HEK293 (cell line): ENCODE measurements around the gene STXBP5L.

Source experiments
- CTCF ChIA-PET: fragments of 350-600 bp; formaldehyde crosslinking; extraction: SDS; loops from one replicate; lab custom pipeline; 2021; ENCODE audit warnings: antibody characterized with exemption; lab: Yijun Ruan, JAX
- POLR2A ChIA-PET: fragments of 300-600 bp; formaldehyde crosslinking; extraction: SDS; loops from one replicate; lab custom pipeline; 2020; ENCODE audit warnings: antibody characterized with exemption, inconsistent platforms; lab: Yijun Ruan, JAX
- H3K27ac ChIP-seq: fragments of 200-500 bp; sonication (Bioruptor generic); 2 replicates; pipeline ENCODE4 v1.5.1; 2014; ENCODE audit warnings: low read depth, low read length, control low read depth, inconsistent platforms; ENCODE audit errors: extremely low read depth
- H3K36me3 ChIP-seq, 2 experiments: fragments of 200-500 bp in 1 of 2; sonication (Bioruptor generic) in 1 of 2; 1 replicate in 1 of 2; 2 replicates in 1 of 2; pipeline ENCODE4 v1.5.1; 2014 to 2017; ENCODE audit warnings: inconsistent platforms in 2 of 2, low read length in 2 of 2; ENCODE audit not compliant: control insufficient read depth in 2 of 2, insufficient read depth in 1 of 2
- H3K4me1 ChIP-seq: fragments of 200-500 bp; sonication (Bioruptor generic); 2 replicates; pipeline ENCODE4 v1.5.1; 2014; ENCODE audit warnings: mild to moderate bottlenecking, low read length, inconsistent platforms; ENCODE audit not compliant: control insufficient read depth, insufficient read depth
- H3K4me3 ChIP-seq: 2 replicates; pipeline ENCODE4 v1.5.1; 2011; ENCODE audit warnings: low read depth, mild to moderate bottlenecking, control low read depth, low read length, moderate library complexity
- H3K9me3 ChIP-seq: fragments of 200-500 bp; sonication (Bioruptor generic); 2 replicates; pipeline ENCODE4 v1.5.1; 2014; ENCODE audit warnings: low read depth, low read length, inconsistent platforms; ENCODE audit not compliant: control insufficient read depth, insufficient read depth
- KLF1 ChIP-seq: fragments of 450-650 bp; formaldehyde crosslinking; IDR thresholded peaks from 2 replicates; pipeline ENCODE4 v1.5.1; 2016; ENCODE audit warnings: missing biosample characterization, missing genetic modification characterization
- OSR2 ChIP-seq: fragments of 450-650 bp; formaldehyde crosslinking; IDR thresholded peaks from 2 replicates; pipeline ENCODE4 v1.5.1; 2016; ENCODE audit warnings: missing biosample characterization, missing genetic modification characterization
- PRDM10 ChIP-seq: fragments of 450-650 bp; formaldehyde crosslinking; IDR thresholded peaks from 2 replicates; pipeline ENCODE4 v1.5.1; 2016; ENCODE audit warnings: missing biosample characterization, missing genetic modification characterization
- RBAK ChIP-seq: fragments of 450-650 bp; formaldehyde crosslinking; IDR thresholded peaks from 2 replicates; pipeline ENCODE4 v1.5.1; 2016; ENCODE audit warnings: missing biosample characterization, missing genetic modification characterization
- SP3 ChIP-seq: fragments of 450-650 bp; formaldehyde crosslinking; IDR thresholded peaks from 2 replicates; pipeline ENCODE4 v1.5.1; 2016; ENCODE audit warnings: missing biosample characterization, missing genetic modification characterization
- WT1 ChIP-seq: fragments of 450-650 bp; formaldehyde crosslinking; IDR thresholded peaks from 2 replicates; pipeline ENCODE4 v1.5.1; 2016; ENCODE audit warnings: missing biosample characterization, missing genetic modification characterization
- YY1 ChIP-seq: fragments of 450-650 bp; formaldehyde crosslinking; IDR thresholded peaks from 2 replicates; pipeline ENCODE4 v1.5.1; 2018; ENCODE audit warnings: missing biosample characterization, missing genetic modification characterization
- ZBTB7A ChIP-seq: fragments of 450-650 bp; formaldehyde crosslinking; IDR thresholded peaks from 2 replicates; pipeline ENCODE4 v1.5.1; 2016; ENCODE audit warnings: low read depth, missing biosample characterization, missing genetic modification characterization
- ZNF121 ChIP-seq: fragments of 450-650 bp; formaldehyde crosslinking; IDR thresholded peaks from 2 replicates; pipeline ENCODE4 v1.5.1; 2016; ENCODE audit warnings: missing biosample characterization, missing genetic modification characterization
- ZNF138 ChIP-seq: fragments of 450-650 bp; formaldehyde crosslinking; IDR thresholded peaks from 2 replicates; pipeline ENCODE4 v1.5.1; 2016; ENCODE audit warnings: missing biosample characterization, missing genetic modification characterization, borderline replicate concordance
- ZNF221 ChIP-seq: fragments of 450-650 bp; formaldehyde crosslinking; IDR thresholded peaks from 2 replicates; pipeline ENCODE4 v1.5.1; 2017; ENCODE audit warnings: missing biosample characterization, missing genetic modification characterization, borderline replicate concordance
- ZNF292 ChIP-seq: fragments of 450-650 bp; formaldehyde crosslinking; IDR thresholded peaks from 2 replicates; pipeline ENCODE4 v1.5.1; 2016; ENCODE audit warnings: low read depth, missing biosample characterization, missing genetic modification characterization, borderline replicate concordance
- ZNF311 ChIP-seq: fragments of 450-650 bp; formaldehyde crosslinking; IDR thresholded peaks from 2 replicates; pipeline ENCODE4 v1.5.1; 2017; ENCODE audit warnings: missing biosample characterization, missing genetic modification characterization, borderline replicate concordance
- ZNF416 ChIP-seq: fragments of 450-650 bp; formaldehyde crosslinking; IDR thresholded peaks from 2 replicates; pipeline ENCODE4 v1.5.1; 2016; ENCODE audit warnings: missing biosample characterization, missing genetic modification characterization
- ZNF501 ChIP-seq: fragments of 450-650 bp; formaldehyde crosslinking; IDR thresholded peaks from 2 replicates; pipeline ENCODE4 v1.5.1; 2016; ENCODE audit warnings: missing biosample characterization, missing genetic modification characterization
- ZNF510 ChIP-seq: fragments of 450-650 bp; formaldehyde crosslinking; IDR thresholded peaks from 2 replicates; pipeline ENCODE4 v1.5.1; 2018; ENCODE audit warnings: mild to moderate bottlenecking, missing genetic modification characterization, missing biosample characterization; ENCODE audit not compliant: insufficient replicate concordance
- ZNF629 ChIP-seq: fragments of 450-650 bp; formaldehyde crosslinking; IDR thresholded peaks from 2 replicates; pipeline ENCODE4 v1.5.1; 2017; ENCODE audit warnings: missing biosample characterization, missing genetic modification characterization
- ZNF660 ChIP-seq: fragments of 450-650 bp; IDR thresholded peaks from 2 replicates; pipeline ENCODE4 v1.5.1; 2018; ENCODE audit warnings: missing biosample characterization, mild to moderate bottlenecking, missing genetic modification characterization
- ZNF692 ChIP-seq: fragments of 450-650 bp; formaldehyde crosslinking; IDR thresholded peaks from 2 replicates; pipeline ENCODE4 v1.5.1; 2016; ENCODE audit warnings: missing biosample characterization, missing genetic modification characterization
- ZSCAN4 ChIP-seq: fragments of 450-650 bp; formaldehyde crosslinking; IDR thresholded peaks from 2 replicates; pipeline ENCODE4 v1.5.1; 2017; ENCODE audit warnings: missing biosample characterization, missing genetic modification characterization
- ZXDB ChIP-seq: fragments of 450-650 bp; formaldehyde crosslinking; IDR thresholded peaks from 2 replicates; pipeline ENCODE4 v1.5.1; 2016; ENCODE audit warnings: missing biosample characterization, missing genetic modification characterization
- TF ChIP-seq, protein P1 (sequence below): fragments of 450-650 bp; formaldehyde crosslinking; IDR thresholded peaks from 2 replicates; pipeline ENCODE4 v1.5.1; 2016; ENCODE audit warnings: missing biosample characterization, missing genetic modification characterization
- TF ChIP-seq, protein P2 (sequence below): fragments of 450-650 bp; formaldehyde crosslinking; IDR thresholded peaks from 2 replicates; pipeline ENCODE4 v1.5.1; 2016; ENCODE audit warnings: missing biosample characterization, missing genetic modification characterization
- TF ChIP-seq, protein P3 (sequence below): fragments of 450-650 bp; formaldehyde crosslinking; conservative IDR thresholded peaks from 2 replicates; pipeline ENCODE4 v1.5.1; 2016; ENCODE audit warnings: low read depth, missing biosample characterization, missing genetic modification characterization

STXBP5L gene

GRCh38 chr3:121405631-121406030, 497.6 kb downstream of the STXBP5L start:
- no peaks in the 10 kb centered on the region for H3K4me1 ChIP-seq
- H3K36me3 ChIP-seq, result no peaks in the 10 kb centered on the region
- H3K27ac ChIP-seq, result no peak overlapping the region
- TF ChIP-seq ZNF138 (tag by site-specific recombination), result no peak
- TF ChIP-seq WT1, result no peak
- TF ChIP-seq ZNF629 (tag by site-specific recombination), result no peak
- TF ChIP-seq OSR2 (tag by site-specific recombination), result no peak
- no peak for TF ChIP-seq ZNF660 (tag by site-specific recombination)
- no peak for TF ChIP-seq ZNF501 (tag by site-specific recombination)
- TF ChIP-seq ZXDB, result no peak
- TF ChIP-seq KLF1 (tag by site-specific recombination), result no peak
- no peak for TF ChIP-seq ZNF292
- TF ChIP-seq ZNF510, result no peak
- no peak for TF ChIP-seq PRDM10 (tag by site-specific recombination)
- TF ChIP-seq RBAK (tag by site-specific recombination), result no peak
- TF ChIP-seq, protein P1, sequence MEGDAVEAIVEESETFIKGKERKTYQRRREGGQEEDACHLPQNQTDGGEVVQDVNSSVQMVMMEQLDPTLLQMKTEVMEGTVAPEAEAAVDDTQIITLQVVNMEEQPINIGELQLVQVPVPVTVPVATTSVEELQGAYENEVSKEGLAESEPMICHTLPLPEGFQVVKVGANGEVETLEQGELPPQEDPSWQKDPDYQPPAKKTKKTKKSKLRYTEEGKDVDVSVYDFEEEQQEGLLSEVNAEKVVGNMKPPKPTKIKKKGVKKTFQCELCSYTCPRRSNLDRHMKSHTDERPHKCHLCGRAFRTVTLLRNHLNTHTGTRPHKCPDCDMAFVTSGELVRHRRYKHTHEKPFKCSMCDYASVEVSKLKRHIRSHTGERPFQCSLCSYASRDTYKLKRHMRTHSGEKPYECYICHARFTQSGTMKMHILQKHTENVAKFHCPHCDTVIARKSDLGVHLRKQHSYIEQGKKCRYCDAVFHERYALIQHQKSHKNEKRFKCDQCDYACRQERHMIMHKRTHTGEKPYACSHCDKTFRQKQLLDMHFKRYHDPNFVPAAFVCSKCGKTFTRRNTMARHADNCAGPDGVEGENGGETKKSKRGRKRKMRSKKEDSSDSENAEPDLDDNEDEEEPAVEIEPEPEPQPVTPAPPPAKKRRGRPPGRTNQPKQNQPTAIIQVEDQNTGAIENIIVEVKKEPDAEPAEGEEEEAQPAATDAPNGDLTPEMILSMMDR, result no peak
- TF ChIP-seq ZNF311, result no peak
- no peak for TF ChIP-seq ZBTB7A
- no peak for TF ChIP-seq ZSCAN4 (tag by site-specific recombination)
- ChIA-PET POLR2A (no interaction called here), CTCF (no interaction called here)
- no peaks in the 10 kb centered on the region for H3K9me3 ChIP-seq
- H3K4me3 ChIP-seq, result no peak overlapping the region

DNA sequence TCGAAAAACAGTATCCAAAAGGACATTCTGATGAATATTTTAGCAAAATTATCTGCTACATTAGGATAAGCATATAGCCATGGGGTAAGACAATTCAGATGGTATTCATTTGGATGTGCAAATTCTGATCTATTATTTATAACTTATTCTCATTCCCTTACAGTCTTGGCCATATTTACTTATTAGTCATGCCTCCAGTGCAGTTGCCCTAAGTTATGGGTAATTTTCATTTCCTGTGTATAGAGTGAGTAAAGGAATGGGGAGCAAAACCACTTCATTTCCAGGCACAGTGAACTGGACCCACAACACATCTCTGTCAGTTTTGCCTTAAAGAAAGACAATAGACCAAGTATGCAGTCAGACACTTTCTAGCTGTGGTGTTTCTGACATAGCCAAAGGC, 503.5 kb downstream of the STXBP5L start:
- ChIA-PET POLR2A (no interaction called here), CTCF (no interaction called here)
- no peaks in the 10 kb centered on the region for H3K36me3 ChIP-seq
- no peak overlapping the region for H3K4me3 ChIP-seq
- no peak overlapping the region for H3K27ac ChIP-seq
- H3K9me3 ChIP-seq, result no peaks in the 10 kb centered on the region
- H3K4me1 ChIP-seq, result no peaks in the 10 kb centered on the region
- TF ChIP-seq ZNF692 (tag by site-specific recombination) (no peak), YY1 (tag by site-specific recombination) (no peak), ZNF416 (tag by site-specific recombination) (no peak), ZNF221 (tag by site-specific recombination) (no peak), SP3 (no peak), ZNF121 (tag by site-specific recombination) (no peak)
- TF ChIP-seq, protein P2, sequence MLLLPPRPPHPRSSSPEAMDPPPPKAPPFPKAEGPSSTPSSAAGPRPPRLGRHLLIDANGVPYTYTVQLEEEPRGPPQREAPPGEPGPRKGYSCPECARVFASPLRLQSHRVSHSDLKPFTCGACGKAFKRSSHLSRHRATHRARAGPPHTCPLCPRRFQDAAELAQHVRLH, result no peak
- TF ChIP-seq, protein P3, sequence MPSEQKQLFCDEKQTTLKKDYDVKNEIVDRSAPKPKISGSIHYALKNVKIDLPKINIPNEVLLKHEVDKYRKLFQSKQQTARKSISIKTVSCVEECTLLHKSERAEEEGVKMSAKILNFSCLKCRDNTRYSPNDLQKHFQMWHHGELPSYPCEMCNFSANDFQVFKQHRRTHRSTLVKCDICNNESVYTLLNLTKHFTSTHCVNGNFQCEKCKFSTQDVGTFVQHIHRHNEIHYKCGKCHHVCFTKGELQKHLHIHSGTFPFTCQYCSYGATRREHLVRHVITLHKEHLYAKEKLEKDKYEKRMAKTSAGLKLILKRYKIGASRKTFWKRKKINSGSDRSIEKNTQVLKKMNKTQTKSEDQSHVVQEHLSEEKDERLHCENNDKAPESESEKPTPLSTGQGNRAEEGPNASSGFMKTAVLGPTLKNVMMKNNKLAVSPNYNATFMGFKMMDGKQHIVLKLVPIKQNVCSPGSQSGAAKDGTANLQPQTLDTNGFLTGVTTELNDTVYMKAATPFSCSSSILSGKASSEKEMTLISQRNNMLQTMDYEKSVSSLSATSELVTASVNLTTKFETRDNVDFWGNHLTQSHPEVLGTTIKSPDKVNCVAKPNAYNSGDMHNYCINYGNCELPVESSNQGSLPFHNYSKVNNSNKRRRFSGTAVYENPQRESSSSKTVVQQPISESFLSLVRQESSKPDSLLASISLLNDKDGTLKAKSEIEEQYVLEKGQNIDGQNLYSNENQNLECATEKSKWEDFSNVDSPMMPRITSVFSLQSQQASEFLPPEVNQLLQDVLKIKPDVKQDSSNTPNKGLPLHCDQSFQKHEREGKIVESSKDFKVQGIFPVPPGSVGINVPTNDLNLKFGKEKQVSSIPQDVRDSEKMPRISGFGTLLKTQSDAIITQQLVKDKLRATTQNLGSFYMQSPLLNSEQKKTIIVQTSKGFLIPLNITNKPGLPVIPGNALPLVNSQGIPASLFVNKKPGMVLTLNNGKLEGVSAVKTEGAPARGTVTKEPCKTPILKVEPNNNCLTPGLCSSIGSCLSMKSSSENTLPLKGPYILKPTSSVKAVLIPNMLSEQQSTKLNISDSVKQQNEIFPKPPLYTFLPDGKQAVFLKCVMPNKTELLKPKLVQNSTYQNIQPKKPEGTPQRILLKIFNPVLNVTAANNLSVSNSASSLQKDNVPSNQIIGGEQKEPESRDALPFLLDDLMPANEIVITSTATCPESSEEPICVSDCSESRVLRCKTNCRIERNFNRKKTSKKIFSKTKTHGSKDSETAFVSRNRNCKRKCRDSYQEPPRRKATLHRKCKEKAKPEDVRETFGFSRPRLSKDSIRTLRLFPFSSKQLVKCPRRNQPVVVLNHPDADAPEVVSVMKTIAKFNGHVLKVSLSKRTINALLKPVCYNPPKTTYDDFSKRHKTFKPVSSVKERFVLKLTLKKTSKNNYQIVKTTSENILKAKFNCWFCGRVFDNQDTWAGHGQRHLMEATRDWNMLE (tag by site-specific recombination), result no peak
